Keratinocyte (primary cell): ENCODE results near the gene TRIP12. TPM values are rescaled to one million over a fixed set of nuclear protein-coding genes. Genes with fewer than 3 reads are reported as not detected.

Experiments
- DNase-seq: peaks from one replicate; pipeline ENCODE4 v3.0.0-alpha.2; 2011; ENCODE audit warnings: low read depth, missing footprints, low spot score
- FAIRE-seq: peaks from 2 replicates; lab custom pipeline; 2011; peaks lifted over from hg19 to GRCh38; lab: Jason Lieb, UNC
- H2AFZ ChIP-seq: 2 replicates; pipeline ENCODE4 v1.6.0; 2012; ENCODE audit warnings: low read length, control low read depth, inconsistent platforms; ENCODE audit not compliant: control insufficient read depth
- H3K27ac ChIP-seq: 2 replicates; pipeline ENCODE4 v1.5.1; 2011; ENCODE audit warnings: low read length; ENCODE audit not compliant: control insufficient read depth, insufficient read depth
- H3K27me3 ChIP-seq: 3 replicates; pipeline ENCODE4 v1.6.0; 2011; ENCODE audit warnings: low read length; ENCODE audit not compliant: control insufficient read depth, insufficient read depth; ENCODE audit errors: extremely low read depth
- H3K36me3 ChIP-seq, 2 experiments: 2 replicates in 1 of 2; 3 replicates in 1 of 2; pipeline ENCODE4 v1.5.1; 2011; ENCODE audit warnings: low read length in 2 of 2, mild to moderate bottlenecking in 1 of 2; ENCODE audit not compliant: control insufficient read depth in 2 of 2, insufficient read depth in 2 of 2; ENCODE audit errors: extremely low read depth in 1 of 2
- H3K4me1 ChIP-seq: 3 replicates; pipeline ENCODE4 v1.5.1; 2011; ENCODE audit warnings: low read length; ENCODE audit not compliant: control insufficient read depth, insufficient read depth; ENCODE audit errors: extremely low read depth
- H3K4me2 ChIP-seq: 3 replicates; pipeline ENCODE4 v1.6.0; 2011; ENCODE audit warnings: low read depth, low read length; ENCODE audit not compliant: control insufficient read depth, insufficient read depth; ENCODE audit errors: extremely low read depth
- H3K4me3 ChIP-seq, 3 experiments: fragments of 200-600 bp in 1 of 3; sonication (generic) in 1 of 3; 2 replicates in 2 of 3; 3 replicates in 1 of 3; pipeline ENCODE4 v1.5.1; 2011 to 2016; ENCODE audit warnings: low read length in 3 of 3, mild to moderate bottlenecking in 3 of 3, control low read depth in 2 of 3, inconsistent platforms in 1 of 3, low read depth in 1 of 3, mixed read lengths in 1 of 3, mixed run types in 1 of 3, moderate library complexity in 1 of 3; ENCODE audit not compliant: control insufficient read depth in 2 of 3, insufficient read depth in 2 of 3; ENCODE audit errors: extremely low read depth in 1 of 3
- H3K79me2 ChIP-seq: 2 replicates; pipeline ENCODE4 v1.6.0; 2012; ENCODE audit warnings: low read length; ENCODE audit not compliant: control insufficient read depth, insufficient read depth
- H3K9ac ChIP-seq: 3 replicates; pipeline ENCODE4 v1.6.0; 2011; ENCODE audit warnings: low read length; ENCODE audit not compliant: control insufficient read depth, insufficient read depth; ENCODE audit errors: extremely low read depth
- H3K9me1 ChIP-seq: 3 replicates; pipeline ENCODE4 v1.6.0; 2011; ENCODE audit warnings: low read length; ENCODE audit not compliant: control insufficient read depth, insufficient read depth; ENCODE audit errors: extremely low read depth
- H3K9me3 ChIP-seq: 2 replicates; pipeline ENCODE4 v1.5.1; 2012; ENCODE audit warnings: low read depth, low read length; ENCODE audit not compliant: control insufficient read depth
- H4K20me1 ChIP-seq: 3 replicates; pipeline ENCODE4 v1.6.0; 2011; ENCODE audit warnings: low read length; ENCODE audit not compliant: control insufficient read depth, insufficient read depth; ENCODE audit errors: extremely low read depth
- EZH2 ChIP-seq: IDR thresholded peaks from one replicate; pipeline ENCODE4 v1.6.1; 2012; ENCODE audit warnings: inconsistent platforms, mild to moderate bottlenecking, low read length, moderate library complexity
- dilution Hi-C: fragments of 300-500 bp; cut with MboI; formaldehyde crosslinking; loops from one replicate; pipeline ENCODE4 v1.7.0; 2020; ENCODE audit warnings: low sequenced_read_pairs; ENCODE audit not compliant: extremely low pct_ligation_motif_present
- polyA plus RNA-seq, 5 experiments: library from polyadenylated mRNA; depleted of rRNA in 3 of 5; stranded (reverse) in 3 of 5; stranded (forward) in 1 of 5; unstranded in 1 of 5; fragments of >200 nt; gene quantifications; 1 replicate in 1 of 5; 2 replicates in 3 of 5; 3 replicates in 1 of 5; pipeline versions ENCODE4 v1.2.1 to v1.2.3, GENCODE V29; 2011 to 2012; ENCODE audit warnings: missing spikeins in 2 of 5, low read depth in 1 of 5, low replicate concordance in 1 of 5
- TF ChIP-seq, protein P1 (sequence below), 3 experiments: IDR thresholded peaks in 1 of 3; conservative IDR thresholded peaks in 1 of 3; optimal IDR thresholded peaks in 1 of 3; 2 replicates in 2 of 3; 3 replicates in 1 of 3; pipeline versions ENCODE3 to v1.5.1; 2011; ENCODE audit warnings: low read length in 3 of 3, mild to moderate bottlenecking in 3 of 3, moderate library complexity in 2 of 3, control low read depth in 1 of 3, inconsistent platforms in 1 of 3; ENCODE audit not compliant: insufficient read depth in 2 of 3; ENCODE audit errors: extremely low read depth in 1 of 3

Gene TRIP12
- polyA plus RNA-seq, 1 donor (not counting 4 experiments of a cell fraction or from before 2014, with no cell fraction given) = 123 TPM

DNA sequence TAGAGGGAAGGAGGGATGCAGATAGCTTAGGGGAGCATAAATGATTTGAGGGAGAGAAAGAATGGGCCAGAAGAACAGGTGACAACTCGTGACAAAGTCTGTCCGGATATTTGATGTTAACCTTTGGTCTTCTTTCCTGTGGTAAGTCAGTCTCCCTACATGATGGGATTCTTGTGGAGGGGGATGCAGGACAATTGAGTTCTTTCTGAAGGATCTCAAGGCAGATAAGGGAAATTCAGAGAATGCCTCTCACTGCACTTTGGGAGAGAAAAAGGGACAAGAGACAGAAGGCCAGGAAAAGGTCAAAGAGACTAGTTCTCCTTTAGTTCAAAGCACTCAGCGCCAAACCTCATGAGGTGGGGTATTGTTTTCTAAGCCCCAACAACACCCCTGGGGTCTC, 34.7 kb upstream of the TRIP12 start:
- DNase-seq (no peak), FAIRE-seq (no peak)
- Histone ChIP-seq H2AFZ (no peak overlapping the region), H3K4me1 (no peaks in the 10 kb centered on the region), H3K9me3 (no peaks in the 10 kb centered on the region), H4K20me1 (no peaks in the 10 kb centered on the region), H3K27me3 (no peaks in the 10 kb centered on the region), H3K27ac (no peak overlapping the region), H3K36me3 (no peaks in the 10 kb centered on the region), H3K4me3 (no peak overlapping the region), H3K9me1 (no peaks in the 10 kb centered on the region), H3K79me2 (no peaks in the 10 kb centered on the region), H3K9ac (no peak overlapping the region), H3K4me2 (no peak overlapping the region)
- dilution Hi-C loops = no loop called here
- TF ChIP-seq EZH2 = no peak
- TF ChIP-seq, protein P1, sequence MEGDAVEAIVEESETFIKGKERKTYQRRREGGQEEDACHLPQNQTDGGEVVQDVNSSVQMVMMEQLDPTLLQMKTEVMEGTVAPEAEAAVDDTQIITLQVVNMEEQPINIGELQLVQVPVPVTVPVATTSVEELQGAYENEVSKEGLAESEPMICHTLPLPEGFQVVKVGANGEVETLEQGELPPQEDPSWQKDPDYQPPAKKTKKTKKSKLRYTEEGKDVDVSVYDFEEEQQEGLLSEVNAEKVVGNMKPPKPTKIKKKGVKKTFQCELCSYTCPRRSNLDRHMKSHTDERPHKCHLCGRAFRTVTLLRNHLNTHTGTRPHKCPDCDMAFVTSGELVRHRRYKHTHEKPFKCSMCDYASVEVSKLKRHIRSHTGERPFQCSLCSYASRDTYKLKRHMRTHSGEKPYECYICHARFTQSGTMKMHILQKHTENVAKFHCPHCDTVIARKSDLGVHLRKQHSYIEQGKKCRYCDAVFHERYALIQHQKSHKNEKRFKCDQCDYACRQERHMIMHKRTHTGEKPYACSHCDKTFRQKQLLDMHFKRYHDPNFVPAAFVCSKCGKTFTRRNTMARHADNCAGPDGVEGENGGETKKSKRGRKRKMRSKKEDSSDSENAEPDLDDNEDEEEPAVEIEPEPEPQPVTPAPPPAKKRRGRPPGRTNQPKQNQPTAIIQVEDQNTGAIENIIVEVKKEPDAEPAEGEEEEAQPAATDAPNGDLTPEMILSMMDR (optimal IDR thresholded peaks at IDR 0.05 in 1 of 3, IDR thresholded peaks at IDR 0.05 in 1 of 3, conservative IDR thresholded peaks at IDR 0.05 in 1 of 3; ENCODE audit: extremely low read depth in 1 of 3, insufficient read depth in 2 of 3, low read length in 3 of 3) = no peak

DNA sequence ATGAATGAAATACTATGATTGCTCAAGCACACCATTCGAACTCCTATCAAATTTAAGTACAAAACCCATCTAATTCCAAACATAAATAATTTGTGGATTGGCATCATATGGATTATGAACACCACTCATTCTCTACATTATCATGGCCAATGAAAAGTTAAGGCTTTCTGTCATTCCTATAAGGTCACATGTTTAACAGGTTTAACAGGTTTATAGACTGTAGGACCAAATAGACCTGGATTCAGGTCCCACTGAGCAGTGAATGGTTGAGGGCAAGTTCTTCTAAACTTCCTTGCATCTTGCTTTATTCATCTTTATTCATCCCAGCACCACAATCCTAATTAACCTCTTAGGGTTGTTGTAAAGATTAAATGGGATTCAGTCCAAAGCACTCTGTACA, 33.9 kb upstream of the TRIP12 start:
- H3K79me2 ChIP-seq = no peaks in the 10 kb centered on the region
- H3K27me3 ChIP-seq = no peaks in the 10 kb centered on the region
- no peak for TF ChIP-seq EZH2
- TF ChIP-seq, protein P1 (optimal IDR thresholded peaks at IDR 0.05 in 1 of 3, IDR thresholded peaks at IDR 0.05 in 1 of 3, conservative IDR thresholded peaks at IDR 0.05 in 1 of 3; ENCODE audit: extremely low read depth in 1 of 3, insufficient read depth in 2 of 3, low read length in 3 of 3) = no peak
- H3K4me1 ChIP-seq = no peaks in the 10 kb centered on the region
- dilution Hi-C loops = no loop called here
- H3K36me3 ChIP-seq = no peaks in the 10 kb centered on the region
- H3K9ac ChIP-seq = no peak overlapping the region
- no peaks in the 10 kb centered on the region for H3K9me1 ChIP-seq
- DNase-seq (no peak), FAIRE-seq (no peak)
- H2AFZ ChIP-seq = no peak overlapping the region
- H3K4me3 ChIP-seq = no peak overlapping the region
- no peak overlapping the region for H3K27ac ChIP-seq
- no peak overlapping the region for H3K4me2 ChIP-seq
- H4K20me1 ChIP-seq = no peaks in the 10 kb centered on the region
- no peaks in the 10 kb centered on the region for H3K9me3 ChIP-seq
